ENCODE measurements around the gene SLC2A1.

DNA sequence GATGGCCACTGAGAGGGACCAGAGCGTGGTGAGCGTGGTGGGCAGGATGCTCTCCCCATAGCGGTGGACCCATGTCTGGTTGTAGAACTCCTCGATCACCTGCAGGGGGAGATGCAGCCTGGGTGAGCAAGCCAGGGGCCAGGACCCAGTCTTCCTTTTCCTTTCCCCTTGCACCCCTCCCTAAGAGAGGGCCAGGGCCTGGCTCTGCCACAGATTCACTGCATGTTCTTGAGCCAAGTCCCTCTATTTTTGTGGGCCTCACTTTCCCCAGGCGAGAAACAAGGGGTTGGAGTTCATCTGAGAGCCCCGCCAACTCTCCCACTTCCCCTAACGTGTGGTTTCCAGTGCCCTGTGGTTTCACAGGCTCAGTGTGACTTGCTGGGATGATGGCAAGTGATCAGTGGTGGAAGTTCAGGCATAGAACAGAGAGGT is 27.5 kb downstream of the SLC2A1 start:
- TF ChIP-seq, protein P1, sequence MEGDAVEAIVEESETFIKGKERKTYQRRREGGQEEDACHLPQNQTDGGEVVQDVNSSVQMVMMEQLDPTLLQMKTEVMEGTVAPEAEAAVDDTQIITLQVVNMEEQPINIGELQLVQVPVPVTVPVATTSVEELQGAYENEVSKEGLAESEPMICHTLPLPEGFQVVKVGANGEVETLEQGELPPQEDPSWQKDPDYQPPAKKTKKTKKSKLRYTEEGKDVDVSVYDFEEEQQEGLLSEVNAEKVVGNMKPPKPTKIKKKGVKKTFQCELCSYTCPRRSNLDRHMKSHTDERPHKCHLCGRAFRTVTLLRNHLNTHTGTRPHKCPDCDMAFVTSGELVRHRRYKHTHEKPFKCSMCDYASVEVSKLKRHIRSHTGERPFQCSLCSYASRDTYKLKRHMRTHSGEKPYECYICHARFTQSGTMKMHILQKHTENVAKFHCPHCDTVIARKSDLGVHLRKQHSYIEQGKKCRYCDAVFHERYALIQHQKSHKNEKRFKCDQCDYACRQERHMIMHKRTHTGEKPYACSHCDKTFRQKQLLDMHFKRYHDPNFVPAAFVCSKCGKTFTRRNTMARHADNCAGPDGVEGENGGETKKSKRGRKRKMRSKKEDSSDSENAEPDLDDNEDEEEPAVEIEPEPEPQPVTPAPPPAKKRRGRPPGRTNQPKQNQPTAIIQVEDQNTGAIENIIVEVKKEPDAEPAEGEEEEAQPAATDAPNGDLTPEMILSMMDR (IDR thresholded peaks at IDR 0.05; ENCODE audit: insufficient read depth, low read depth, low read length) = peak; percentile 41
- TF ChIP-seq EZH2 (IDR thresholded peaks at IDR 0.05; ENCODE audit: insufficient read depth, low read length) = no peak
